ENCODE results near the gene CCDC17. TPM values are rescaled to one million over a fixed set of nuclear protein-coding genes. Genes with fewer than 3 reads are reported as not detected.

Gene CCDC17
- 0.77 and 0.79 TPM in 2 replicates for total RNA-seq

DNA sequence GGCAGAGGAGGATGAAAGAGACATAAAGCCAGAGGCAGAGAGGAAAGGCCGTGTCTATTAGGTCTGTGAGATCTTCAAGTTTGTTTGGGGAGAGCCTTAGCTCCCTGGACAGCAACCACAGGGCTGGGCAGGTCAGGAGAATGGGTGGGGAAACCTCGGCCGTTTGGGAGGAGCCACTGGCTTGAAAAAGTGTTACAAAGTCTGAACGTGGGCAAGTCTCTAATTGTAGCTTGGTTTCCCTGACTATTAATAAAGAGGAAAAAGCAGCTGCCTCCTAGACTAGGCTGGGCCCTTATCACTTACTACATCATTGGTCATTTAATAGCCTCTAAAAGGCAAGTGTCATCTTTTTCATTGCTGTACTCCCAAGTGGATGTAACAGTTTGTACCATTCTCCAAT, at the start of gene CCDC17:
Gene CCDC17, minus strand, starts transcription at position 83 of the 400 bp plus-strand sequence. CDS start 145 bp downstream, outside the sequence.

DNA sequence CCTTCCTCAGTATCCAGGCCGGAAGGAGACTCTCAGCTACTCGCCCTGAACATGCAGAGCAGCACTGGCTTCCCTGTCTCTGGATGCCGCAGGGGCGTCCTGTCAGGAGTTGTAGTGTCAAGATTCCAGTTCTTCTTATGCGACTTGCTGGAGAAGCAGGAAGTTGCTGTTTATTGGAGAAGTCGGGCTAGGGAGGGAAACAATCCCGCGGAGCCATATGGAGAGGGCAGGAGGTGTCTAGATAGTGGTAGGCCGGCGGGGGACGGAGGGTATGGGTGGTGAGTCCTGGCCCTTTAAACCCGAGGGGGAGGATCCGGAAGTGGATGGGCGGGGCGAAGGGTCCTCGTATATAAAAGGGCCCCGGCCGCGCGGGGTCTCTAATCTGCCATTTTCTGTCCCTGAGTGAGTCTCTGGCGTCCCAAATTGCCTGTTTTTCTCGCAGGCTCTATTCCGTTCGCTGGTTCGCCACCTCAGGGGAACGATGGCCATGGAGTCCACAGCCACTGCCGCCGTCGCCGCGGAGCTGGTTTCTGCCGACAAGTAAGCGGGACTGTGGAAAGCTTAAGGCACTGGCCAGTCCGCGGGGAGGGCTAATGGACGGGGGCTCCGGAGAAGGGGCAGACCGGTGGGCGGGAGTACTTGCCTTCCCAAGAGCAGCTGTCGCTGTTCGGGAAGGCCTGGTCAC, 40.0 kb downstream of the CCDC17 start, which contains the start of gene NASP:
Gene NASP, plus strand, starts transcription at position 376 of the 685 bp plus-strand sequence. Its CDS starts 106 bp downstream, at position 482.

Other genes starting within 250 kb of the CCDC17 start
- 3.4 and 3.8 TPM in 2 replicates for gene TESK2, start 132.9 kb downstream of the CCDC17 start, total RNA-seq
- gene CCDC163, start 124.0 kb downstream of the CCDC17 start, total RNA-seq, result 0.34 and 0.79 TPM in 2 replicates
- 1.1 and 1.5 TPM in 2 replicates for gene MMACHC, start 123.8 kb downstream of the CCDC17 start, total RNA-seq
- gene PRDX1, start 102.2 kb downstream of the CCDC17 start, total RNA-seq, result 504 and 567 TPM in 2 replicates
- 146 and 161 TPM in 2 replicates for gene AKR1A1, start 73.2 kb downstream of the CCDC17 start, total RNA-seq
- gene NASP, start 40.0 kb downstream of the CCDC17 start, total RNA-seq, result 34.9 and 39.7 TPM in 2 replicates
- 58.3 and 70.2 TPM in 2 replicates for gene GPBP1L1, start 62.5 kb upstream of the CCDC17 start, total RNA-seq
- 5.8 and 11.0 TPM in 2 replicates for gene TMEM69, start 64.1 kb upstream of the CCDC17 start, total RNA-seq
- gene IPP, start 126.6 kb upstream of the CCDC17 start, total RNA-seq, result 13.9 and 16.1 TPM in 2 replicates
- gene MAST2, start 179.6 kb upstream of the CCDC17 start, total RNA-seq, result 15.1 and 18.5 TPM in 2 replicates